GM12801 (cell line): ENCODE data around the gene SH3TC1.

Experiments used
- CTCF ChIP-seq: IDR thresholded peaks from one replicate; pipeline ENCODE4 v1.5.1; 2011; ENCODE audit warnings: control low read depth; ENCODE audit not compliant: insufficient read length; ENCODE audit errors: extremely low read depth

Gene SH3TC1

GRCh38 chr4:8181844-8182243, 17.2 kb upstream of the SH3TC1 start:
- no peak for TF ChIP-seq CTCF

- no peak for TF ChIP-seq CTCF
Measured at GRCh38 chr4:8182294-8182693, 16.8 kb upstream of the SH3TC1 start.

GRCh38 chr4:8182858-8183725, 16.0 kb upstream of the SH3TC1 start:
- no peak for TF ChIP-seq CTCF

- no peak for TF ChIP-seq CTCF
Measured at GRCh38 chr4:8184061-8184460, 15.0 kb upstream of the SH3TC1 start.

GRCh38 chr4:8185295-8185694, 13.8 kb upstream of the SH3TC1 start:
- TF ChIP-seq CTCF: no peak

- TF ChIP-seq CTCF: no peak
Measured at GRCh38 chr4:8185930-8186329, 13.2 kb upstream of the SH3TC1 start.

GRCh38 chr4:8188085-8188484, 11.0 kb upstream of the SH3TC1 start:
- no peak for TF ChIP-seq CTCF
